D721Med (cell line): Measurements from ENCODE around the gene VAV3.

ENCODE experiments used
- DNase-seq: peaks from one replicate; pipeline ENCODE4 v3.0.0; 2011; ENCODE audit warnings: low spot score; ENCODE audit not compliant: insufficient read length
- FAIRE-seq: peaks from 2 replicates; lab custom pipeline; 2011; peaks lifted over from hg19 to GRCh38; lab: Jason Lieb, UNC
- CTCF ChIP-seq: IDR thresholded peaks from 2 replicates; pipeline ENCODE4 v1.5.1; 2012; ENCODE audit warnings: mild to moderate bottlenecking, control low read depth; ENCODE audit not compliant: insufficient read depth; ENCODE audit errors: missing control alignments

Gene VAV3

GRCh38 chr1:107538502-107538901 lies 426.5 kb downstream of the VAV3 start:
- no peak for TF ChIP-seq CTCF
- FAIRE-seq: no peak
- no peak for DNase-seq

DNA sequence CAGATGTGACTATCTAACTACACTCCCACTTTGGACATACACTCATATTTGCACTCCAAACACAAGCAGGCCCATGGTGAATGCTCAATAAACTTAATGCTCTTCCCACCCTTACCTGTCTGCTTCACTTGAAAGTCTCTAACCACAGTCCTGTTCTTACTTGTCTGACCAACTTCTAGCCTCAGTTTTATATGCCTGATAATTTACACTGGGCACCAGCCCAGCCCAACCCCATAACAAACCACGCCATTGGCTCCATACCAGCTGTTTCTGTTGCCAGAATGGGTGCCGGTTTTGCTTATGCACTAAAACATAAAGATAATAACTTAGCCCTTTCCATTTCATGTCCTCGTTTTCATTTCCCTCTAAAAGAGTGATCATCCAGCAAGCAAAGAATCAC lies 428.7 kb downstream of the VAV3 start:
- no peak for TF ChIP-seq CTCF
- FAIRE-seq: no peak
- no peak for DNase-seq

- no peak for FAIRE-seq
These were observed 429.9 kb downstream of the VAV3 start for GRCh38 chr1:107535091-107535490.

DNA sequence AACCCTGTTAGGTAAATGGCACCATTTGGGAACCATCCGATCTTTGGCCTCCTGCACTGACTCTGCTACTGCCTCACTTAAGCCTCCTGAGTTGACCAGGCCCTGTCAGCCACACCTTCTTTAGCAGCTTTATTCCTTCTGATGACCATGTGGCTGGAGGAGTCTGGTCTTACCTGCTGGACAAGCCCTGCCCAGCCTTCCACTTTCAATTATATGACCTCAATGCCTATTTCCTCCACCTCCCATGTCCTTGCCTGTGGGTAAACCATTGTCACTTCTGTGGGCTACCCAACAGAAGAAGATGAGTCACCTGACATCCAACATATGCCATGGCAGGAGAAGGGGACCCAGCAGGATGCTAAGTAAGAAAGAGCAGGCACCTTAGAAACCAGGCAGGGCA lies 430.3 kb downstream of the VAV3 start:
- no peak for TF ChIP-seq CTCF
- no peak for FAIRE-seq
- DNase-seq: no peak

More at GRCh38 chr1:107535091-107535490, 429.9 kb downstream of the VAV3 start:
- no peak for DNase-seq
- TF ChIP-seq CTCF: no peak

DNA sequence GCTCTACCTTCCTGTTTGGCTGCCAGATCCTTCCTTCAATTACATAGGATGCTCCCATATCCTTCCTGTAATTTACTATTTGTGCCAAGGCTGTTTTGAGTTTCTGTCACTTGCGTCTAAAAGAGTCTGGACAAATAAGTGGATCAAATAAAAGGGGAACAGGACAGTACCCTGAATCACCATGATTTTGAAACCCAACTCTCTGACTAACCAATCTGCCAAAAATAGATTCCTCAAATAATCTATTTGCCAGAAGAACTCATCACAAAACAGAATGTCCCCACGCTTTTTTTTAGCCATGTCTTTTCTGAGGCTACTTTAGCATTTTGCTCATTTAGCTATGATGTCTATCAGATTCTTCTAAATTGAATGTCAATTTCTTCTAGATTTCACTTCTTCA lies 431.5 kb downstream of the VAV3 start:
- TF ChIP-seq CTCF: no peak

DNA sequence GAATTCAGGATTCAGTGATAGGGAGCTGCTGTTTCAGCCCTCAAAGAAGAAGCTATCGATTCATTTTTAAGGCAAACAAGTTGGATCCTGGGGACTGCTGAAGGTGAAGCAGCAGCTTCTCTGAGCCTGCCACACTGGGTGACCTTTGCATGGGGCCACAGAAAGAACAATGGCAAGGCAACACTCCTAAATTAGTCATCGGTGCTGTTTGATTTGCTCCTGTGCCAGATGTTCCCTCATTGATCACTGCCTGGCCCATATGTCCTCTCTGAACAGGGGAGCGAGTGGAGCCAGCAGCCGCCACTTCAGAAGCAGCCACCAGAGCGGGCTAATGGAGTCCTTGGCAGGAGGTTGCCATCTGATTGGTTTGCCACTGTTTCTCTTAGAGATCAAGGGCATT lies 432.7 kb downstream of the VAV3 start:
- no peak for FAIRE-seq
- TF ChIP-seq CTCF: no peak
- no peak for DNase-seq

More for the DNA sequence above, 431.5 kb downstream of the VAV3 start:
- FAIRE-seq: no peak
- DNase-seq: no peak

GRCh38 chr1:107531065-107531908 lies 433.7 kb downstream of the VAV3 start:
- no peak for TF ChIP-seq CTCF
- no peak for DNase-seq
- no peak for FAIRE-seq
